AG04450 (cell line): Measurements from ENCODE around the gene CXCR5. TPM values are rescaled to one million over a fixed set of nuclear protein-coding genes. Genes with fewer than 3 reads are reported as not detected.

Source experiments
- CTCF ChIA-PET: fragments of 300-600, 350-600 bp; formaldehyde crosslinking; extraction: SDS; loops from one replicate; lab custom pipeline; 2022; ENCODE audit warnings: antibody characterized with exemption, inconsistent platforms; lab: Charles Lee
- POLR2A ChIA-PET: fragments of 350-600 bp; formaldehyde crosslinking; extraction: SDS; loops from one replicate; lab custom pipeline; 2021; ENCODE audit warnings: antibody characterized with exemption, inconsistent platforms; lab: Yijun Ruan, JAX
- DNase-seq: peaks from one replicate; pipeline ENCODE4 v3.0.0-alpha.2; 2011; ENCODE audit warnings: low read depth, low spot score
- H3K27ac ChIP-seq: one replicate; pipeline ENCODE4 v1.5.1; 2012; ENCODE audit warnings: low read depth, low read length, control low read depth
- H3K27me3 ChIP-seq: one replicate; pipeline ENCODE4 v1.6.0; 2012; ENCODE audit warnings: low read length; ENCODE audit not compliant: control insufficient read depth, insufficient read depth
- H3K4me3 ChIP-seq: 2 replicates; pipeline ENCODE4 v1.5.1; 2011; ENCODE audit warnings: mild to moderate bottlenecking, low read depth, low read length, control low read depth
- H3K9me3 ChIP-seq: 2 replicates; pipeline ENCODE4 v1.5.1; 2012; ENCODE audit warnings: low read length; ENCODE audit not compliant: control insufficient read depth, insufficient read depth
- CTCF ChIP-seq: IDR thresholded peaks from 2 replicates; pipeline ENCODE4 v1.5.1; 2011; ENCODE audit warnings: low read depth, low read length, control low read depth, inconsistent platforms
- polyA plus RNA-seq: library from polyadenylated mRNA; depleted of rRNA; stranded (reverse); fragments of >200 nt; gene quantifications from 2 replicates; pipeline ENCODE4 v1.2.3, GENCODE V29; 2011

Gene CXCR5
- polyA plus RNA-seq, 1 experiment = not detected

- Histone ChIP-seq H3K4me3 (no peak overlapping the region), H3K27me3 (no peaks in the 10 kb centered on the region), H3K9me3 (no peaks in the 10 kb centered on the region; the same call in 1 of the 2 replicates), H3K27ac (no peak overlapping the region)
- no peak for DNase-seq
- CTCF ChIA-PET = no interaction called here
- TF ChIP-seq CTCF = no peak
- POLR2A ChIA-PET = interaction anchor here (0.6 to 0.8 kb wide), 2 partner anchors 29 to 233 kb away, joined by 4 to 7 read pairs; no protein-coding TSS in a partner anchor
Observed at GRCh38 chr11:118899706-118900360, 16.1 kb downstream of the CXCR5 start.

GRCh38 chr11:118900535-118901384, 17.1 kb downstream of the CXCR5 start:
- Histone ChIP-seq H3K9me3 (no peaks in the 10 kb centered on the region; the same call in 1 of the 2 replicates), H3K27me3 (no peaks in the 10 kb centered on the region), H3K27ac (no peak overlapping the region), H3K4me3 (no peak overlapping the region)
- no peak for TF ChIP-seq CTCF
- ChIA-PET POLR2A (interaction anchor here (0.6 kb wide), 1 partner anchor 110 kb away, joined by 4 read pairs; the partner anchor contains the start of gene DDX6), CTCF (no interaction called here)
- DNase-seq = no peak

- H3K27ac ChIP-seq = no peak overlapping the region
- H3K4me3 ChIP-seq = no peak overlapping the region
- DNase-seq = no peak
- no peak for TF ChIP-seq CTCF
- ChIA-PET POLR2A (interaction anchor here (0.6 kb wide), 2 partner anchors 111 to 1323 kb away, joined by 4 to 5 read pairs; partner anchors contain the start of gene DDX6), CTCF (interaction anchor here (0.6 to 0.9 kb wide), 2 partner anchors 26 to 211 kb away, joined by 3 to 4 read pairs; no protein-coding TSS in a partner anchor)
- no peaks in the 10 kb centered on the region; the same call in 1 of the 2 replicates for H3K9me3 ChIP-seq
- no peaks in the 10 kb centered on the region for H3K27me3 ChIP-seq
Observed at GRCh38 chr11:118901494-118902335, 18.0 kb downstream of the CXCR5 start.

- ChIA-PET POLR2A (interaction anchor here (0.6 kb wide), 1 partner anchor 1322 kb away, joined by 5 read pairs; no protein-coding TSS in a partner anchor), CTCF (interaction anchor here (0.6 to 0.9 kb wide), 2 partner anchors 25 to 212 kb away, joined by 3 to 4 read pairs; no protein-coding TSS in a partner anchor)
- DNase-seq = no peak
- H3K4me3 ChIP-seq = no peak overlapping the region
- no peak for TF ChIP-seq CTCF
- no peaks in the 10 kb centered on the region for H3K27me3 ChIP-seq
- H3K9me3 ChIP-seq = no peaks in the 10 kb centered on the region; the same call in 1 of the 2 replicates
- H3K27ac ChIP-seq = no peak overlapping the region
Observed at GRCh38 chr11:118902336-118903203, 18.9 kb downstream of the CXCR5 start.
